Osteoblast (primary cell): ENCODE measurements around the gene IL36G. TPM values are rescaled to one million over a fixed set of nuclear protein-coding genes. Genes with fewer than 3 reads are reported as not detected.

ENCODE experiments used
- DNase-seq: peaks from one replicate; pipeline ENCODE4 v3.0.0; 2011; ENCODE audit warnings: low spot score, mixed read lengths; ENCODE audit not compliant: insufficient read length; ENCODE audit errors: missing footprints
- H2AFZ ChIP-seq: 2 replicates; pipeline ENCODE4 v1.6.0; 2011; ENCODE audit warnings: mild to moderate bottlenecking, low read length
- H3K27ac ChIP-seq: 2 replicates; pipeline ENCODE4 v1.5.1; 2011; ENCODE audit warnings: mild to moderate bottlenecking, low read depth, low read length, moderate library complexity
- H3K27me3 ChIP-seq: 2 replicates; pipeline ENCODE4 v1.6.0; 2012; ENCODE audit warnings: mild to moderate bottlenecking, control low read depth, inconsistent platforms, low read length, moderate library complexity; ENCODE audit not compliant: insufficient read depth
- H3K36me3 ChIP-seq: 2 replicates; pipeline ENCODE4 v1.5.1; 2011; ENCODE audit warnings: mild to moderate bottlenecking, low read length, control low read depth, moderate library complexity; ENCODE audit not compliant: insufficient read depth
- H3K4me1 ChIP-seq: 2 replicates; pipeline ENCODE4 v1.5.1; 2011; ENCODE audit warnings: mild to moderate bottlenecking, low read length, control low read depth, moderate library complexity; ENCODE audit not compliant: insufficient read depth
- H3K4me2 ChIP-seq: 2 replicates; pipeline ENCODE4 v1.6.0; 2011; ENCODE audit warnings: mild to moderate bottlenecking, low read length; ENCODE audit not compliant: insufficient read depth
- H3K4me3 ChIP-seq: fragments of 200-600 bp; sonication (generic); 3 replicates; pipeline ENCODE4 v1.5.1; 2012; ENCODE audit warnings: mild to moderate bottlenecking, low read length, inconsistent platforms; ENCODE audit not compliant: insufficient read depth
- H3K79me2 ChIP-seq: 2 replicates; pipeline ENCODE4 v1.6.0; 2012; ENCODE audit warnings: mild to moderate bottlenecking, low read length, control low read depth, inconsistent platforms; ENCODE audit not compliant: insufficient read depth
- H3K9me3 ChIP-seq: 2 replicates; pipeline ENCODE4 v1.5.1; 2011; ENCODE audit warnings: low read depth, low read length, control low read depth
- H4K20me1 ChIP-seq: 2 replicates; pipeline ENCODE4 v1.6.0; 2012; ENCODE audit warnings: mild to moderate bottlenecking, low read length, control low read depth; ENCODE audit not compliant: insufficient read depth
- CTCF ChIP-seq: IDR thresholded peaks from 2 replicates; pipeline ENCODE4 v1.5.1; 2011; ENCODE audit warnings: mild to moderate bottlenecking, low read depth, low read length, moderate library complexity; ENCODE audit errors: extremely low read depth
- total RNA-seq: library from RNA; depleted of rRNA; stranded (reverse); fragments of >200 nt; gene quantifications from 2 replicates; pipeline ENCODE4 v1.2.3, GENCODE V29; 2012

The IL36G gene
- total RNA-seq, 1 donor = not detected

GRCh38 chr2:112959109-112959812 lies 18.5 kb upstream of the IL36G start:
- Histone ChIP-seq H3K27ac (no peak overlapping the region), H2AFZ (no peak overlapping the region), H4K20me1 (no peaks in the 10 kb centered on the region), H3K27me3 (peaks cover 58% of the 10 kb centered on the region), H3K79me2 (no peaks in the 10 kb centered on the region), H3K4me2 (no peak overlapping the region), H3K4me1 (peaks cover 4% of the 10 kb centered on the region), H3K4me3 (no peak overlapping the region), H3K36me3 (no peaks in the 10 kb centered on the region), H3K9me3 (no peaks in the 10 kb centered on the region)
- DNase-seq = no peak
- no peak for TF ChIP-seq CTCF

- DNase-seq = no peak
- H3K4me3 ChIP-seq = no peak overlapping the region
- H3K4me2 ChIP-seq = no peak overlapping the region
- H3K79me2 ChIP-seq = no peaks in the 10 kb centered on the region
- H2AFZ ChIP-seq = no peak overlapping the region
- no peaks in the 10 kb centered on the region for H3K36me3 ChIP-seq
- no peaks in the 10 kb centered on the region for H4K20me1 ChIP-seq
- peaks cover 65% of the 10 kb centered on the region for H3K27me3 ChIP-seq
- H3K9me3 ChIP-seq = no peaks in the 10 kb centered on the region
- TF ChIP-seq CTCF = peak; percentile 13
- H3K4me1 ChIP-seq = peaks cover 4% of the 10 kb centered on the region
- no peak overlapping the region for H3K27ac ChIP-seq
Observed at GRCh38 chr2:112960230-112960825, 17.5 kb upstream of the IL36G start.

DNA sequence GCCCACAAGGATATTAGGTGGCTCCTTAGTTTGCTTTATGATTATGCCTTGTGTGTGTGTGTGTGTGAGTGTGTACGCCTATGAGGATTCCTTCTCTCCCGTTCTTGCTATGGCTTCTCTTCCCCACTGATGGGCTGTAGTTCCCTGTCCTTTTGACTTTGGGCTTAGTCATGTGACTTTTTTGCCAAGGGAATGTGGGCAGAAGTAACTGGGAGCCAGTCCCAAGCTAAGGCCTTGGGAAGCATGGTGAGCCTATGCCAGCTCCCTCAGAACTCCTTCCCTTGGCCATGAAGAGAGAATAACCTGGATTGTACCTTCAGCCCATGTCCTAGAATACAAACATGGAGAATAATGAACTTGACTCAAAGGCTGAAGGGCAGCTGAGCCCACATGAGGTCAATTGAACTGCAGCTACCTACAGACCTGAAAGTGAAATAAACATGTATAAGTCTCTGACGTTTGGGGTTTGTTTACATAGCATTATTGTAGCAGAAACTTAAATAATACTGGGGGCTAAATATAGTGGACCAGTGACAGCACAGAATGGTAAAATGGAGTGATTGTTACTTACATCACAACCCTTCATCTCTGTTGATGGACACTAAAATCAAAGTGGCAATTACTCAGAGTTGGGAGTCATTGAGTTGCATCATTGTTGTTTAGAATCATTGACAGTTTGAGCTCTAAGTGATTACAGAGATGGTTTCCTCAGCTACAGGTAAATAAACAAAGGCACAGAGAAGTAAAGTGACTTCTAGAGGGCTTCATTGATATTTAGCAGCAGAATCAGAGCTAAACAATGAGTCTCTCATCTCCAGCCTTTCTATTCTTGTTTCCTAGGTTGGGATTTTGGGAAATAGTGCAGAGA lies 15.3 kb upstream of the IL36G start:
- Histone ChIP-seq H3K79me2 (no peaks in the 10 kb centered on the region), H2AFZ (no peak overlapping the region), H3K9me3 (no peaks in the 10 kb centered on the region), H3K27me3 (peaks cover 60% of the 10 kb centered on the region), H3K36me3 (no peaks in the 10 kb centered on the region), H3K27ac (no peak overlapping the region), H3K4me3 (no peak overlapping the region), H3K4me2 (no peak overlapping the region), H4K20me1 (no peaks in the 10 kb centered on the region), H3K4me1 (peaks cover 4% of the 10 kb centered on the region)
- no peak for TF ChIP-seq CTCF
- DNase-seq = no peak

- TF ChIP-seq CTCF = no peak
- DNase-seq = no peak
- no peaks in the 10 kb centered on the region for H3K4me1 ChIP-seq
- no peaks in the 10 kb centered on the region for H4K20me1 ChIP-seq
- no peak overlapping the region for H3K4me3 ChIP-seq
- H3K27me3 ChIP-seq = peaks cover 53% of the 10 kb centered on the region
- no peaks in the 10 kb centered on the region for H3K9me3 ChIP-seq
- no peak overlapping the region for H3K4me2 ChIP-seq
- no peak overlapping the region for H2AFZ ChIP-seq
- no peak overlapping the region for H3K27ac ChIP-seq
- no peaks in the 10 kb centered on the region for H3K36me3 ChIP-seq
- no peaks in the 10 kb centered on the region for H3K79me2 ChIP-seq
Observed at GRCh38 chr2:112967023-112967422, 10.8 kb upstream of the IL36G start.
